ENCODE results near the gene HIPK3. TPM values are rescaled to one million over a fixed set of nuclear protein-coding genes. Genes with fewer than 3 reads are reported as not detected.
A peak's percentile ranks its signal among the peaks of the same experiment; 100 is the strongest.

The HIPK3 gene
- total RNA-seq, 1 experiment from 2014 or later, result 51.4 TPM

DNA sequence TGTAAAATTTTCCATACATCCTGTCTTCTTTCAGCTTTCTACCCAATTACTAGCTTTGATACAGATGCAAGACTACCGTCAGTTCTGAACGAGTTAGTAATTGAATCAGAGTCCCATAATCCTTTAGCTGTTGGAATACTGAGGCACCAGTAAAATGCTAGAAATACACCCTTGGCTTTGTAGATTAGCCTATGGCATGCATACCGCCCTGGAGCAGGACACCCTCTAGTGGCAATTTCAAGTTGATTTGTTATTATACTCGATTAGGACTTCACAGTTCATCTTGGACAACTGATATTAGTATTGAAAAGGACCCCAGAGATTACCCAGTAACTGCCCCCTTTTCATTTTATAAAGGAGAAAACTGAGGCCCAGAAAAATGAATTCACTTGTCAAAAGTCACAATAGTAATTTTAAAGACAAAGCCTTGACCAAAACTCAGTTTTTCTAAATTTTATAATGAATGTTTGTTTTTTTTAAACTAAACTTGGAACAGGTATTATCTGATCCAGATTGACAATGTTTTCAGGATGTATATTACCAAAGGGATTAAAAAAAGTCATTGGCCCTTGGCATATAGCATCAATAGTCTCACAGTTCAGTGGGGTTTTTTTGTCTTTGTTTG is 72.6 kb downstream of the HIPK3 start:
- Mint-ChIP-seq H3K27ac (ENCODE audit: low read depth, unreplicated experiment) (peak overlapping the region; percentile 49), H3K27me3 (ENCODE audit: insufficient read depth, unreplicated experiment) (no peaks in the 10 kb centered on the region), H3K4me1 (ENCODE audit: insufficient read depth, unreplicated experiment) (peaks cover 20% of the 10 kb centered on the region), H3K36me3 (ENCODE audit: insufficient read depth, unreplicated experiment) (peaks cover 14% of the 10 kb centered on the region), H3K4me3 (ENCODE audit: unreplicated experiment) (no peak overlapping the region), H3K9me3 (ENCODE audit: unreplicated experiment) (no peaks in the 10 kb centered on the region)
- CTCF ChIA-PET, result interaction anchor here (0.5 to 12.7 kb wide), 26 partner anchors 8 to 1049 kb away, joined by 3 to 146 read pairs (median 4); partner anchors contain the start of gene CSTF3
- DNase-seq (ENCODE audit: unreplicated experiment), result peak; percentile 68
- BruUV-seq (replicated peaks), result no TSS peak
- peak; percentile 59 for TF ChIP-seq CTCF (IDR thresholded peaks at IDR 0.05; ENCODE audit: unreplicated experiment)
- intact Hi-C loops (cut with micrococcal nuclease), result loop anchor here (1.0 kb wide), 3 partner anchors 72 to 169 kb away; partner anchors contain the start of gene CSTF3
- POLR2A ChIA-PET, result interaction anchor here (0.5 to 1.4 kb wide), 8 partner anchors 12 to 169 kb away, joined by 3 to 5 read pairs (median 4); partner anchors contain the start of gene HIPK3

DNA sequence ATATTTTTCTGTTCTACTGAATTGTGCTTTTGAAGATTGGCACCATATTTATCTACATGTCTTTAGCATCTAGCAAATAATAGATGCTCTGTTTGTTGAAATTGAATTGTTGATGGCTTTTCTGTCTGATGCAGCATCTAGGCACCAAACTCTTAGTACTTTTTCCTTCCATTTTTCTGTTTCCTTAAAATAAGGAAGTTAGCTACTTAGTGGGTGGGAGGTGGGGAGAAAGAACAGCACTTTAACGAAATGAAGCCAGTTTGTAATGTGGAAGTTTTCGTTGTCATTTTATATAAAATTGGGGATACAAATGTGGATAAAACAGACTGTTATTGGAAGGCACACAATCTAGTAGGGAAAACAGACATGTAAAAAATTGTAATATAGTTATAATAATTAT is 76.6 kb downstream of the HIPK3 start:
- ChIA-PET POLR2A (interaction anchor here (1.4 to 1.7 kb wide), 2 partner anchors 160 to 168 kb away, joined by 3 to 5 read pairs; no protein-coding TSS in a partner anchor), CTCF (interaction anchor here (0.7 to 12.7 kb wide), 4 partner anchors 36 to 170 kb away, joined by 3 to 146 read pairs (median 4); partner anchors contain the start of gene CSTF3)
- peaks cover 5% of the 10 kb centered on the region for H3K4me1 Mint-ChIP-seq (ENCODE audit: insufficient read depth, unreplicated experiment)
- H3K4me3 Mint-ChIP-seq (ENCODE audit: unreplicated experiment), result no peak overlapping the region
- H3K27ac Mint-ChIP-seq (ENCODE audit: low read depth, unreplicated experiment), result no peak overlapping the region
- intact Hi-C loops (cut with micrococcal nuclease), result no loop called here
- DNase-seq (ENCODE audit: unreplicated experiment), result no peak
- H3K36me3 Mint-ChIP-seq (ENCODE audit: insufficient read depth, unreplicated experiment), result peaks cover 27% of the 10 kb centered on the region
- H3K9me3 Mint-ChIP-seq (ENCODE audit: unreplicated experiment), result no peaks in the 10 kb centered on the region
- H3K27me3 Mint-ChIP-seq (ENCODE audit: insufficient read depth, unreplicated experiment), result no peaks in the 10 kb centered on the region
- TF ChIP-seq CTCF (IDR thresholded peaks at IDR 0.05; ENCODE audit: unreplicated experiment), result no peak
- BruUV-seq (replicated peaks), result no TSS peak

GRCh38 chr11:33334627-33335026 is 77.4 kb downstream of the HIPK3 start:
- H3K27me3 Mint-ChIP-seq (ENCODE audit: insufficient read depth, unreplicated experiment), result no peaks in the 10 kb centered on the region
- no peak for TF ChIP-seq CTCF (IDR thresholded peaks at IDR 0.05; ENCODE audit: unreplicated experiment)
- BruUV-seq (replicated peaks), result no TSS peak
- ChIA-PET POLR2A (interaction anchor here (1.4 to 1.7 kb wide), 2 partner anchors 161 to 169 kb away, joined by 3 to 5 read pairs; no protein-coding TSS in a partner anchor), CTCF (interaction anchor here (0.8 to 12.7 kb wide), 2 partner anchors 28 to 171 kb away, joined by 6 to 146 read pairs; partner anchors contain the start of gene CSTF3)
- no peak overlapping the region for H3K4me3 Mint-ChIP-seq (ENCODE audit: unreplicated experiment)
- H3K4me1 Mint-ChIP-seq (ENCODE audit: insufficient read depth, unreplicated experiment), result peaks cover 2% of the 10 kb centered on the region
- no peak overlapping the region for H3K27ac Mint-ChIP-seq (ENCODE audit: low read depth, unreplicated experiment)
- intact Hi-C loops (cut with micrococcal nuclease), result no loop called here
- no peaks in the 10 kb centered on the region for H3K9me3 Mint-ChIP-seq (ENCODE audit: unreplicated experiment)
- peak; percentile 39 for DNase-seq (ENCODE audit: unreplicated experiment)
- H3K36me3 Mint-ChIP-seq (ENCODE audit: insufficient read depth, unreplicated experiment), result peaks cover 33% of the 10 kb centered on the region

DNA sequence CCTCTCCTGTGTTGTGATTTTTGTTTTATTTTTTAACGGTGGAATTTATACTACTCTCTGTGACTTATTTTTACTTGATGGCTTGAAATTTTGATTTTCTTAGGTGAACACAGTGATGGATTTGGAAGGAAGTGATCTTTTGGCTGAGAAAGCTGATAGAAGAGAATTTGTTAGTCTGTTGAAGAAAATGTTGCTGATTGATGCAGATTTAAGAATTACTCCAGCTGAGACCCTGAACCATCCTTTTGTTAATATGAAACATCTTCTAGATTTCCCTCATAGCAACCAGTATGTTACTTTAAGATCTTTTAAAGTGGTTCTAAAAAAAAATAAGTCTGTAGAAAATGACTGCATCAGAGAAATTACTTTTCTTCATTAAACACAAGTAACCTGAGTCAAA is 82.1 kb downstream of the HIPK3 start:
- BruUV-seq (replicated peaks), result no TSS peak
- Mint-ChIP-seq H3K27me3 (ENCODE audit: insufficient read depth, unreplicated experiment) (no peaks in the 10 kb centered on the region), H3K36me3 (ENCODE audit: insufficient read depth, unreplicated experiment) (peaks cover 63% of the 10 kb centered on the region), H3K9me3 (ENCODE audit: unreplicated experiment) (no peaks in the 10 kb centered on the region), H3K4me1 (ENCODE audit: insufficient read depth, unreplicated experiment) (no peaks in the 10 kb centered on the region), H3K27ac (ENCODE audit: low read depth, unreplicated experiment) (no peak overlapping the region), H3K4me3 (ENCODE audit: unreplicated experiment) (no peak overlapping the region)
- ChIA-PET POLR2A (no interaction called here), CTCF (no interaction called here)
- intact Hi-C loops (cut with micrococcal nuclease), result no loop called here
- no peak for TF ChIP-seq CTCF (IDR thresholded peaks at IDR 0.05; ENCODE audit: unreplicated experiment)
- no peak for DNase-seq (ENCODE audit: unreplicated experiment)
